GM12891 (cell line): Measurements from ENCODE around the gene ATP5PO.

ENCODE experiments used
- PAX5 ChIP-seq: IDR thresholded peaks from 2 replicates; pipeline ENCODE4 v1.6.1; 2011; ENCODE audit warnings: low read length, moderate library complexity, mild to moderate bottlenecking; ENCODE audit not compliant: insufficient read depth, severe bottlenecking
- POLR2A ChIP-seq: IDR thresholded peaks from 2 replicates; pipeline ENCODE4 v1.6.1; 2011; ENCODE audit warnings: low read depth, low read length, control low read depth
- POLR2AphosphoS5 ChIP-seq: IDR thresholded peaks from 2 replicates; pipeline ENCODE4 v1.6.1; 2011; ENCODE audit warnings: low read depth, low read length, control low read depth
- POU2F2 ChIP-seq: IDR thresholded peaks from 2 replicates; pipeline ENCODE4 v1.6.1; 2011; ENCODE audit warnings: low read depth, mild to moderate bottlenecking, control low read depth, low read length, moderate library complexity
- SPI1 ChIP-seq: IDR thresholded peaks from 2 replicates; pipeline ENCODE4 v1.6.1; 2011; ENCODE audit warnings: low read depth, low read length, control low read depth
- TAF1 ChIP-seq: IDR thresholded peaks from 2 replicates; pipeline ENCODE4 v1.6.1; 2011; ENCODE audit warnings: low read depth, low read length, control low read depth

GRCh38 chr21:33857846-33858666 is 57.5 kb downstream of the ATP5PO start:
- TF ChIP-seq POLR2A: no peak
- no peak for TF ChIP-seq POLR2AphosphoS5
- no peak for TF ChIP-seq TAF1
- no peak for TF ChIP-seq SPI1
- no peak for TF ChIP-seq POU2F2
- TF ChIP-seq PAX5: no peak
